HepG2 (cell line): Measurements from ENCODE around the gene SRP14. TPM values are rescaled to one million over a fixed set of nuclear protein-coding genes. Genes with fewer than 3 reads are reported as not detected.
A peak's percentile ranks its signal among the peaks of the same experiment; 100 is the strongest.

ENCODE experiments used
- PCBP2 ChIP-seq: fragments of 200-400 bp; formaldehyde crosslinking; optimal IDR thresholded peaks from 2 replicates; pipeline ENCODE3; 2018; ENCODE audit warnings: low read length, low read depth; ENCODE audit not compliant: poor library complexity, severe bottlenecking
- PHF5A ChIP-seq: IDR thresholded peaks from one replicate; pipeline ENCODE4 v1.6.1; 2018; ENCODE audit warnings: low read depth, missing genetic modification reagents; ENCODE audit not compliant: unreplicated experiment
- ZBTB8A ChIP-seq: sonication (generic); formaldehyde crosslinking; IDR thresholded peaks from 2 replicates; pipeline ENCODE4 v1.4.0; 2020; ENCODE audit warnings: mild to moderate bottlenecking, low read depth, missing genetic modification reagents, borderline replicate concordance
- ZMYM4 ChIP-seq: sonication (generic); formaldehyde crosslinking; IDR thresholded peaks from 2 replicates; pipeline ENCODE4 v1.8.1; 2023; ENCODE audit warnings: mild to moderate bottlenecking, missing genetic modification reagents
- ZNF329 ChIP-seq: sonication (generic); formaldehyde crosslinking; IDR thresholded peaks from 2 replicates; pipeline ENCODE4 v1.9.0; 2021; ENCODE audit warnings: low read depth, mild to moderate bottlenecking, missing genetic modification reagents
- ZNF724P ChIP-seq: sonication (generic); formaldehyde crosslinking; IDR thresholded peaks from 2 replicates; pipeline ENCODE4 v1.8.0; 2022; ENCODE audit warnings: missing genetic modification reagents, borderline replicate concordance
- ZNF780A ChIP-seq: sonication (generic); formaldehyde crosslinking; IDR thresholded peaks from 2 replicates; pipeline ENCODE4 v1.8.0; 2022; ENCODE audit warnings: mild to moderate bottlenecking, missing genetic modification reagents, moderate library complexity
- ZNF782 ChIP-seq: sonication (generic); formaldehyde crosslinking; IDR thresholded peaks from 2 replicates; pipeline ENCODE4 v1.4.0; 2020; ENCODE audit warnings: missing genetic modification reagents, mild to moderate bottlenecking, borderline replicate concordance
- polyA plus RNA-seq, 8 experiments: library from polyadenylated mRNA; depleted of rRNA in 3 of 8; stranded (reverse) in 7 of 8; unstranded in 1 of 8; fragments of >200 nt; fragmentation: Illumina TruSeq in 4 of 8; extraction: Trizol in 4 of 8; gene quantifications; 2 replicates each; pipeline versions ENCODE4 v1.2.1 to v1.2.3, GENCODE V29; 2011 to 2016; ENCODE audit warnings: low read depth in 4 of 8, missing spikeins in 1 of 8, mixed read lengths in 1 of 8; ENCODE audit not compliant: insufficient read depth in 1 of 8
- total RNA-seq, 5 experiments: library from RNA; depleted of rRNA; stranded (reverse); fragments of >200 nt; fragmentation: Illumina TruSeq; extraction: Trizol; gene quantifications; 2 replicates each; pipeline ENCODE4 v1.2.3, GENCODE V29; 2016; ENCODE audit warnings: low read depth in 1 of 5
- TF ChIP-seq, protein P1 (sequence below), 2 experiments: fragments of 450-650 bp in 1 of 2; sonication (generic) in 1 of 2; formaldehyde crosslinking in 1 of 2; IDR thresholded peaks; 2 replicates each; pipeline versions ENCODE4 v1.6.1 to v1.8.0; 2016 to 2022; ENCODE audit warnings: antibody characterized with exemption in 1 of 2, mild to moderate bottlenecking in 1 of 2, missing genetic modification reagents in 1 of 2
- TF ChIP-seq, protein P2 (sequence below): sonication (generic); formaldehyde crosslinking; IDR thresholded peaks from 2 replicates; pipeline ENCODE4 v1.4.0; 2020; ENCODE audit warnings: mild to moderate bottlenecking, missing genetic modification reagents

SRP14 gene
- total and polyA plus RNA-seq, 2 of the 13 experiments (the other 11 are each of a cell fraction or from before 2014, with no cell fraction given), result 208 to 356 TPM

DNA sequence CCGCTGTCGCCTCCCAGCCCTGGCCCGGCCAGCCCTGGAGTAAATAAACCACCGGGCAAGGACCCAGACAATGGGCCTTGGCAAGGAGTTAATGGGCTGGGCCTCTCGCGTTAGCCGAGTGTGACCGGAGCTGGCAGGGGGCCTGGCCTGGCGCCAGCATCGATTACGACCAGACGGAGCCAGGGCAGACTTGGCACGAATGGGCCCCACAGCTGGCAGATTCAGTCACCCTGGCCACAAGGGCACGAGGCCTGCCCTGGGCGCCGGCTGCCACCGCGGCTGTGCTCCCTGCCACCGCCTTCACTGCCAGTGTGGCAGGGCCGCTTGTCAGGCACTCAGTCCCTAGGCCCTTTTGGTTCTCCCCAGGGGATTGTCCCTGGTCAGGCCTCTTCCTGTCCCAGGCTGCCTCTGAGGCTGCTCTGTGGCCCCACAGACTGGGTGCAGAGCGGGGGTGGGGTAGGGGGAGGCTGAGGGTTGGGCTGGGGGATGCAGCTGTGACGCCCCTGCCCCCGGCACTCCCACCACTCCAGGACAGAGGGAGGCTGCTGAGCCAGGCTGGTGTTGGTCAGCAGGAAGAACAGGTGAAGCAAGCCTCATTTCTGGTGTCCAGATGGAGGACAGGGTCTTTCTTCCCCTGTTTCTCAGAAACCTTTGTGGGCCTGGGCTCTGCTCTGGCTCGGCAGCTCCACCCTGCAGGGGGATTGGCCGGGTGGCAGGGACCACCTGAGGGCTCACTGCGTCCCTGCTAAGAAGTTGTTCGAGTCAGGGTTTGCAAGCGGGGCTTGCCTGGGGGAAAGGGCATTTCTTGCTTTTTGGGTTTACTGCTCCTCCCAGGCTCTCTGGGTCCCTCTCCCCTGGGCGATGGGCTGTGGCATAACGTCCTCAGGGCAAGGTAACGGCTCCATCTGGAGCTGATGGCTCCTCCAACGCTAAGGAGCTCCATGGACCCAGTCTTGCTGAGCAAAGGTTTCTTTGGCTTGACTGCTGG lies 30.5 kb upstream of the SRP14 start (continued):
- TF ChIP-seq, protein P1, sequence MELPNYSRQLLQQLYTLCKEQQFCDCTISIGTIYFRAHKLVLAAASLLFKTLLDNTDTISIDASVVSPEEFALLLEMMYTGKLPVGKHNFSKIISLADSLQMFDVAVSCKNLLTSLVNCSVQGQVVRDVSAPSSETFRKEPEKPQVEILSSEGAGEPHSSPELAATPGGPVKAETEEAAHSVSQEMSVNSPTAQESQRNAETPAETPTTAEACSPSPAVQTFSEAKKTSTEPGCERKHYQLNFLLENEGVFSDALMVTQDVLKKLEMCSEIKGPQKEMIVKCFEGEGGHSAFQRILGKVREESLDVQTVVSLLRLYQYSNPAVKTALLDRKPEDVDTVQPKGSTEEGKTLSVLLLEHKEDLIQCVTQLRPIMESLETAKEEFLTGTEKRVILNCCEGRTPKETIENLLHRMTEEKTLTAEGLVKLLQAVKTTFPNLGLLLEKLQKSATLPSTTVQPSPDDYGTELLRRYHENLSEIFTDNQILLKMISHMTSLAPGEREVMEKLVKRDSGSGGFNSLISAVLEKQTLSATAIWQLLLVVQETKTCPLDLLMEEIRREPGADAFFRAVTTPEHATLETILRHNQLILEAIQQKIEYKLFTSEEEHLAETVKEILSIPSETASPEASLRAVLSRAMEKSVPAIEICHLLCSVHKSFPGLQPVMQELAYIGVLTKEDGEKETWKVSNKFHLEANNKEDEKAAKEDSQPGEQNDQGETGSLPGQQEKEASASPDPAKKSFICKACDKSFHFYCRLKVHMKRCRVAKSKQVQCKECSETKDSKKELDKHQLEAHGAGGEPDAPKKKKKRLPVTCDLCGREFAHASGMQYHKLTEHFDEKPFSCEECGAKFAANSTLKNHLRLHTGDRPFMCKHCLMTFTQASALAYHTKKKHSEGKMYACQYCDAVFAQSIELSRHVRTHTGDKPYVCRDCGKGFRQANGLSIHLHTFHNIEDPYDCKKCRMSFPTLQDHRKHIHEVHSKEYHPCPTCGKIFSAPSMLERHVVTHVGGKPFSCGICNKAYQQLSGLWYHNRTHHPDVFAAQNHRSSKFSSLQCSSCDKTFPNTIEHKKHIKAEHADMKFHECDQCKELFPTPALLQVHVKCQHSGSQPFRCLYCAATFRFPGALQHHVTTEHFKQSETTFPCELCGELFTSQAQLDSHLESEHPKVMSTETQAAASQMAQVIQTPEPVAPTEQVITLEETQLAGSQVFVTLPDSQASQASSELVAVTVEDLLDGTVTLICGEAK (IDR thresholded peaks at IDR 0.05), result no peak
- TF ChIP-seq, protein P1 (CRISPR knock-in tag; IDR thresholded peaks at IDR 0.05), result 0 out of 2 replicates have a peak, but pooled peaks have one; percentile 36
- no peak for TF ChIP-seq PCBP2
- TF ChIP-seq ZBTB8A (CRISPR knock-in tag), result no peak
- no peak for TF ChIP-seq ZNF780A (CRISPR knock-in tag)
- peak; percentile 46 for TF ChIP-seq PHF5A
- no peak for TF ChIP-seq ZNF782 (CRISPR knock-in tag)
- TF ChIP-seq, protein P2, sequence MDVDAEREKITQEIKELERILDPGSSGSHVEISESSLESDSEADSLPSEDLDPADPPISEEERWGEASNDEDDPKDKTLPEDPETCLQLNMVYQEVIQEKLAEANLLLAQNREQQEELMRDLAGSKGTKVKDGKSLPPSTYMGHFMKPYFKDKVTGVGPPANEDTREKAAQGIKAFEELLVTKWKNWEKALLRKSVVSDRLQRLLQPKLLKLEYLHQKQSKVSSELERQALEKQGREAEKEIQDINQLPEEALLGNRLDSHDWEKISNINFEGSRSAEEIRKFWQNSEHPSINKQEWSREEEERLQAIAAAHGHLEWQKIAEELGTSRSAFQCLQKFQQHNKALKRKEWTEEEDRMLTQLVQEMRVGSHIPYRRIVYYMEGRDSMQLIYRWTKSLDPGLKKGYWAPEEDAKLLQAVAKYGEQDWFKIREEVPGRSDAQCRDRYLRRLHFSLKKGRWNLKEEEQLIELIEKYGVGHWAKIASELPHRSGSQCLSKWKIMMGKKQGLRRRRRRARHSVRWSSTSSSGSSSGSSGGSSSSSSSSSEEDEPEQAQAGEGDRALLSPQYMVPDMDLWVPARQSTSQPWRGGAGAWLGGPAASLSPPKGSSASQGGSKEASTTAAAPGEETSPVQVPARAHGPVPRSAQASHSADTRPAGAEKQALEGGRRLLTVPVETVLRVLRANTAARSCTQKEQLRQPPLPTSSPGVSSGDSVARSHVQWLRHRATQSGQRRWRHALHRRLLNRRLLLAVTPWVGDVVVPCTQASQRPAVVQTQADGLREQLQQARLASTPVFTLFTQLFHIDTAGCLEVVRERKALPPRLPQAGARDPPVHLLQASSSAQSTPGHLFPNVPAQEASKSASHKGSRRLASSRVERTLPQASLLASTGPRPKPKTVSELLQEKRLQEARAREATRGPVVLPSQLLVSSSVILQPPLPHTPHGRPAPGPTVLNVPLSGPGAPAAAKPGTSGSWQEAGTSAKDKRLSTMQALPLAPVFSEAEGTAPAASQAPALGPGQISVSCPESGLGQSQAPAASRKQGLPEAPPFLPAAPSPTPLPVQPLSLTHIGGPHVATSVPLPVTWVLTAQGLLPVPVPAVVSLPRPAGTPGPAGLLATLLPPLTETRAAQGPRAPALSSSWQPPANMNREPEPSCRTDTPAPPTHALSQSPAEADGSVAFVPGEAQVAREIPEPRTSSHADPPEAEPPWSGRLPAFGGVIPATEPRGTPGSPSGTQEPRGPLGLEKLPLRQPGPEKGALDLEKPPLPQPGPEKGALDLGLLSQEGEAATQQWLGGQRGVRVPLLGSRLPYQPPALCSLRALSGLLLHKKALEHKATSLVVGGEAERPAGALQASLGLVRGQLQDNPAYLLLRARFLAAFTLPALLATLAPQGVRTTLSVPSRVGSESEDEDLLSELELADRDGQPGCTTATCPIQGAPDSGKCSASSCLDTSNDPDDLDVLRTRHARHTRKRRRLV (CRISPR knock-in tag), result no peak
- 0 out of 2 replicates have a peak, but pooled peaks have one; percentile 16 for TF ChIP-seq ZMYM4
- no peak for TF ChIP-seq ZNF724P (CRISPR knock-in tag)
- TF ChIP-seq ZNF329, result no peak
